22Rv1 (cell line): ENCODE measurements around the gene GTF2F2.

Experiments
- CTCF ChIP-seq: fragments of 450-650 bp; IDR thresholded peaks from 2 replicates; pipeline ENCODE4 v1.5.1; 2017; ENCODE audit warnings: mild to moderate bottlenecking
- ZFX ChIP-seq: fragments of 450-650 bp; IDR thresholded peaks from 2 replicates; pipeline ENCODE4 v1.6.1; 2017; ENCODE audit warnings: antibody characterized with exemption, borderline replicate concordance

GRCh38 chr13:45289936-45290563 is 169.7 kb downstream of the GTF2F2 start:
- no peak for TF ChIP-seq CTCF
- no peak for TF ChIP-seq ZFX
